ENCODE measurements around the gene RNF144B.

Gene RNF144B

GRCh38 chr6:18488526-18489270 lies 101.5 kb downstream of the RNF144B start:
- no peak for DNase-seq (ENCODE audit: low spot score)

- DNase-seq (ENCODE audit: low spot score), result no peak
These were observed 102.2 kb downstream of the RNF144B start for GRCh38 chr6:18489335-18489734.

GRCh38 chr6:18491308-18492045 lies 104.3 kb downstream of the RNF144B start:
- DNase-seq (ENCODE audit: low spot score), result no peak

- no peak for DNase-seq (ENCODE audit: low spot score)
These were observed 105.8 kb downstream of the RNF144B start for GRCh38 chr6:18492972-18493371.

GRCh38 chr6:18493382-18493891 lies 106.3 kb downstream of the RNF144B start:
- no peak for DNase-seq (ENCODE audit: low spot score)

GRCh38 chr6:18493925-18494324 lies 106.8 kb downstream of the RNF144B start:
- DNase-seq (ENCODE audit: low spot score), result no peak

- no peak for DNase-seq (ENCODE audit: low spot score)
These were observed 108.1 kb downstream of the RNF144B start for GRCh38 chr6:18495236-18495635.

GRCh38 chr6:18496462-18496861 lies 109.3 kb downstream of the RNF144B start:
- no peak for DNase-seq (ENCODE audit: low spot score)

GRCh38 chr6:18497006-18497405 lies 109.9 kb downstream of the RNF144B start:
- no peak for DNase-seq (ENCODE audit: low spot score)

GRCh38 chr6:18498408-18498807 lies 111.3 kb downstream of the RNF144B start:
- DNase-seq (ENCODE audit: low spot score), result no peak

GRCh38 chr6:18500921-18501662 lies 113.9 kb downstream of the RNF144B start:
- DNase-seq (ENCODE audit: low spot score), result no peak

GRCh38 chr6:18501663-18502013 lies 114.5 kb downstream of the RNF144B start:
- DNase-seq (ENCODE audit: low spot score), result peak; percentile 61

GRCh38 chr6:18503206-18503592 lies 116.0 kb downstream of the RNF144B start:
- DNase-seq (ENCODE audit: low spot score), result no peak

GRCh38 chr6:18503593-18504231 lies 116.6 kb downstream of the RNF144B start:
- peak; percentile 71 for DNase-seq (ENCODE audit: low spot score)

GRCh38 chr6:18504232-18504596 lies 117.1 kb downstream of the RNF144B start:
- no peak for DNase-seq (ENCODE audit: low spot score)

GRCh38 chr6:18506382-18507017 lies 119.3 kb downstream of the RNF144B start:
- no peak for DNase-seq (ENCODE audit: low spot score)

GRCh38 chr6:18507018-18507415 lies 119.9 kb downstream of the RNF144B start:
- DNase-seq (ENCODE audit: low spot score), result no peak

- DNase-seq (ENCODE audit: low spot score), result peak; percentile 60
These were observed 120.4 kb downstream of the RNF144B start for GRCh38 chr6:18507561-18507960.

GRCh38 chr6:18509871-18510643 lies 122.9 kb downstream of the RNF144B start:
- DNase-seq (ENCODE audit: low spot score), result peak; percentile 50

GRCh38 chr6:18510644-18511033 lies 123.5 kb downstream of the RNF144B start:
- no peak for DNase-seq (ENCODE audit: low spot score)

GRCh38 chr6:18511211-18511610 lies 124.1 kb downstream of the RNF144B start:
- DNase-seq (ENCODE audit: low spot score), result no peak

Data from AG20443 (cell line).